Measurements from ENCODE around the gene ERC2. TPM values are rescaled to one million over a fixed set of nuclear protein-coding genes. Genes with fewer than 3 reads are reported as not detected.

The ERC2 gene
- total RNA-seq, 1 donor from 2014 or later: 1.5 TPM

GRCh38 chr3:55514962-55515361 lies 953.3 kb downstream of the ERC2 start:
- no peak for ATAC-seq
- H3K4me1 ChIP-seq: no peaks in the 10 kb centered on the region
- TF ChIP-seq, protein P1, sequence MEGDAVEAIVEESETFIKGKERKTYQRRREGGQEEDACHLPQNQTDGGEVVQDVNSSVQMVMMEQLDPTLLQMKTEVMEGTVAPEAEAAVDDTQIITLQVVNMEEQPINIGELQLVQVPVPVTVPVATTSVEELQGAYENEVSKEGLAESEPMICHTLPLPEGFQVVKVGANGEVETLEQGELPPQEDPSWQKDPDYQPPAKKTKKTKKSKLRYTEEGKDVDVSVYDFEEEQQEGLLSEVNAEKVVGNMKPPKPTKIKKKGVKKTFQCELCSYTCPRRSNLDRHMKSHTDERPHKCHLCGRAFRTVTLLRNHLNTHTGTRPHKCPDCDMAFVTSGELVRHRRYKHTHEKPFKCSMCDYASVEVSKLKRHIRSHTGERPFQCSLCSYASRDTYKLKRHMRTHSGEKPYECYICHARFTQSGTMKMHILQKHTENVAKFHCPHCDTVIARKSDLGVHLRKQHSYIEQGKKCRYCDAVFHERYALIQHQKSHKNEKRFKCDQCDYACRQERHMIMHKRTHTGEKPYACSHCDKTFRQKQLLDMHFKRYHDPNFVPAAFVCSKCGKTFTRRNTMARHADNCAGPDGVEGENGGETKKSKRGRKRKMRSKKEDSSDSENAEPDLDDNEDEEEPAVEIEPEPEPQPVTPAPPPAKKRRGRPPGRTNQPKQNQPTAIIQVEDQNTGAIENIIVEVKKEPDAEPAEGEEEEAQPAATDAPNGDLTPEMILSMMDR (IDR thresholded peaks at IDR 0.05): no peak
- H3K36me3 ChIP-seq: no peaks in the 10 kb centered on the region
- H3K27me3 ChIP-seq (ENCODE audit: low read depth): no peaks in the 10 kb centered on the region
- DNase-seq: no peak
- H3K27ac ChIP-seq: no peak overlapping the region
- no peaks in the 10 kb centered on the region for H3K9me3 ChIP-seq
- H3K4me3 ChIP-seq: no peak overlapping the region
- intact Hi-C loops (cut with DNase I): no loop called here

DNA sequence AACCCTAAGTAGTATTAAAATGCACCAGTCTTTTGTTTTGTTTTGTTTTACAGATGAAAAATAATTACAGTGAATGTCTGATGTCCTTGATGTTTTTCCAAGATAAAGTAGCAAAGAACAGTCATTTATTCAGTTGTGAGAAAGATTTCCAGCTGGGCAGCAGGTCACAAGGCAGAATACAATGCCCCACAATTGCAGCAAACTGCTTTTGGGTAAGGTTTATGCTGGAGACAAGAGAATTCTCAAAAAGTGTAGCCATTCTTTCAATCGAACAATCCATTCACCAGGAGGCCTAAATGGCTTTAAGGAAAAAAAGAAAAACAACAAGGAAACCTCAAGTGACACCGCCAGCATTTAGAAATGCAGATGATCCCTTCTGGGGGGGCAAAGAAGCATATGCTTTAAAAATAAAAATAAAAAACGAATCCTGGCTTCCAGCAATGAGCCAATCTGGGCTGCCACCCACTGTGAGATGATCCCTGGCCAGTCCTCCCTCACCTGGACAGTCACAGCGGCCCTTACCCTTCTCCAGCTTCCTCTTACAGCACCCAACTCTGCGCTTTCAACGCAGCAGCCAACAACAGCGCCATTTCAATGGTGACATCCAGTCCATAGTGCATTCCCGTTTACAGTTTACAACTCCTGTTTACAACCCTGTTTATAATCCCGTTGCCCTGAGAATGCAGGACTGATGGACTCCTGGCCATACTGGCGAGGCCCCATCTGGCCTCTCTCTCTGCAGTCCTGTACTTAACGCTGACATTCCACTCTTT lies 955.5 kb downstream of the ERC2 start:
- DNase-seq (no peak), ATAC-seq (no peak)
- H3K9me3 ChIP-seq: no peaks in the 10 kb centered on the region
- TF ChIP-seq, protein P1 (IDR thresholded peaks at IDR 0.05): no peak
- no peaks in the 10 kb centered on the region for H3K36me3 ChIP-seq
- intact Hi-C loops (cut with DNase I): no loop called here
- H3K27ac ChIP-seq: no peak overlapping the region
- H3K27me3 ChIP-seq (ENCODE audit: low read depth): no peaks in the 10 kb centered on the region
- no peaks in the 10 kb centered on the region for H3K4me1 ChIP-seq
- H3K4me3 ChIP-seq: no peak overlapping the region

GRCh38 chr3:55511895-55512570 lies 956.2 kb downstream of the ERC2 start:
- Histone ChIP-seq H3K9me3 (no peaks in the 10 kb centered on the region), H3K36me3 (no peaks in the 10 kb centered on the region), H3K27ac (no peak overlapping the region), H3K27me3 (ENCODE audit: low read depth) (peaks cover 3% of the 10 kb centered on the region), H3K4me1 (no peaks in the 10 kb centered on the region), H3K4me3 (no peak overlapping the region)
- ATAC-seq (no peak), DNase-seq (no peak)
- TF ChIP-seq, protein P1 (IDR thresholded peaks at IDR 0.05): no peak
- intact Hi-C loops (cut with DNase I): no loop called here

GRCh38 chr3:55508335-55508734 lies 959.9 kb downstream of the ERC2 start:
- H3K4me1 ChIP-seq: no peaks in the 10 kb centered on the region
- H3K36me3 ChIP-seq: no peaks in the 10 kb centered on the region
- ATAC-seq: no peak
- DNase-seq: no peak
- no peak overlapping the region for H3K4me3 ChIP-seq
- TF ChIP-seq, protein P1 (IDR thresholded peaks at IDR 0.05): no peak
- peaks cover 3% of the 10 kb centered on the region for H3K27me3 ChIP-seq (ENCODE audit: low read depth)
- no peaks in the 10 kb centered on the region for H3K9me3 ChIP-seq
- intact Hi-C loops (cut with DNase I): no loop called here
- H3K27ac ChIP-seq: no peak overlapping the region

DNA sequence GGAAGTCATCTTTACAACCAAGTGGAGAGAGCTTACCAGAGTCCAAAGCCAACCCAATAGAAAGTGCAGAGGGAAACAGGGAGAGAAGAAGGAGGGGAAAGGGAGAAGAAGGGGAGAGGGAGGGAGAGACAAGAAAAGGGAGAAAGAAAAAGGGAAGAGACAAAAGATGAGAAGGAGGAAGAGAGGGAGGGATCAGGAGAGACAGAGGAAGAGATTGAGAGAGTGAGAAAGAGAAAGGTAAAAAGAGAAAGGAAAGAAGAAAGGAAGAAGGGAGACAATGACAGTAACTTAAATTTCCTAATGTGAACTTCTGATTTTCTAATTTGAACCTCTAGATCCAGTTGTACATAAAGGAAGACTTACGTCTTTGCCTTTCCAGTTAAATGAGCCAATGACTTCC lies 960.5 kb downstream of the ERC2 start:
- no peak overlapping the region for H3K27ac ChIP-seq
- TF ChIP-seq, protein P1 (IDR thresholded peaks at IDR 0.05): no peak
- H3K9me3 ChIP-seq: no peaks in the 10 kb centered on the region
- DNase-seq (no peak), ATAC-seq (no peak)
- intact Hi-C loops (cut with DNase I): no loop called here
- H3K36me3 ChIP-seq: no peaks in the 10 kb centered on the region
- H3K4me3 ChIP-seq: no peak overlapping the region
- H3K4me1 ChIP-seq: no peaks in the 10 kb centered on the region
- peaks cover 3% of the 10 kb centered on the region for H3K27me3 ChIP-seq (ENCODE audit: low read depth)

Measured in lower lobe of right lung (tissue), 2 donors.